HG03575 (cell line): ENCODE results near the gene GRHPR.

ENCODE experiments used
- ATAC-seq: cut with Tn5 transposase; IDR thresholded peaks from one replicate; pipeline ENCODE4 v1.9.1; 2021; ENCODE audit not compliant: unreplicated experiment, insufficient number of reproducible peaks, low FRiP score; ENCODE audit errors: extremely low read depth

GRHPR gene

GRCh38 chr9:37438359-37438758 lies 15.9 kb downstream of the GRHPR start:
- no peak for ATAC-seq

GRCh38 chr9:37441776-37442370 lies 19.4 kb downstream of the GRHPR start:
- ATAC-seq: no peak

- no peak for ATAC-seq
These were observed 20.1 kb downstream of the GRHPR start for GRCh38 chr9:37442556-37442955.

GRCh38 chr9:37443566-37443965 lies 21.1 kb downstream of the GRHPR start:
- ATAC-seq: no peak

- no peak for ATAC-seq
These were observed 22.4 kb downstream of the GRHPR start for GRCh38 chr9:37444890-37445289.

GRCh38 chr9:37445832-37446231 lies 23.3 kb downstream of the GRHPR start:
- ATAC-seq: no peak

GRCh38 chr9:37446401-37446800 lies 23.9 kb downstream of the GRHPR start:
- no peak for ATAC-seq

GRCh38 chr9:37447111-37447510 lies 24.6 kb downstream of the GRHPR start:
- ATAC-seq: no peak

GRCh38 chr9:37449862-37450632 lies 27.6 kb downstream of the GRHPR start:
- no peak for ATAC-seq

GRCh38 chr9:37451628-37452027 lies 29.1 kb downstream of the GRHPR start:
- no peak for ATAC-seq

GRCh38 chr9:37452611-37453010 lies 30.1 kb downstream of the GRHPR start:
- no peak for ATAC-seq

- ATAC-seq: no peak
These were observed 31.3 kb downstream of the GRHPR start for GRCh38 chr9:37453827-37454226.

GRCh38 chr9:37454238-37454637 lies 31.7 kb downstream of the GRHPR start:
- no peak for ATAC-seq

- ATAC-seq: no peak
These were observed 33.6 kb downstream of the GRHPR start for GRCh38 chr9:37455884-37456647.

GRCh38 chr9:37456817-37457216 lies 34.3 kb downstream of the GRHPR start:
- no peak for ATAC-seq

- no peak for ATAC-seq
These were observed 41.5 kb downstream of the GRHPR start for GRCh38 chr9:37464006-37464405.

GRCh38 chr9:37464426-37465248 lies 42.1 kb downstream of the GRHPR start:
- ATAC-seq: peak; percentile 7

- peak; percentile 63 for ATAC-seq
These were observed 42.9 kb downstream of the GRHPR start, which contains the start of gene ZBTB5 for GRCh38 chr9:37465249-37466036. Gene ZBTB5 (minus strand): TSS chr9:37465450. CDS start chr9:37442551, 22,899 bp downstream.
